H1 (cell line): ENCODE data around the gene MLN.

Experiments
- BCL11A ChIP-seq, 2 experiments: IDR thresholded peaks; one replicate each; pipeline ENCODE4 v1.6.1; 2011; ENCODE audit warnings: low read depth in 2 of 2, low read length in 2 of 2, mild to moderate bottlenecking in 2 of 2
- CEBPB ChIP-seq: IDR thresholded peaks from 2 replicates; pipeline ENCODE4 v1.6.1; 2012; ENCODE audit warnings: low read depth, low read length
- EZH2 ChIP-seq: fragments of 200-600 bp; sonication (generic); IDR thresholded peaks from 2 replicates; pipeline ENCODE4 v1.7.1; 2012; ENCODE audit warnings: low read depth, mild to moderate bottlenecking, moderate library complexity, low read length, inconsistent platforms; ENCODE audit not compliant: severe bottlenecking
- GTF2F1 ChIP-seq: IDR thresholded peaks from 2 replicates; pipeline ENCODE4 v1.6.1; 2012; ENCODE audit warnings: low read depth, low read length, improper control_type of control experiment, borderline replicate concordance
- MAFK ChIP-seq: IDR thresholded peaks from 2 replicates; pipeline ENCODE4 v1.6.1; 2012; ENCODE audit warnings: low read depth, mild to moderate bottlenecking, improper control_type of control experiment, low read length
- PHF8 ChIP-seq: fragments of 200-600 bp; sonication (generic); conservative IDR thresholded peaks from 2 replicates; pipeline ENCODE4 v1.7.1; 2012; ENCODE audit warnings: low read depth, mild to moderate bottlenecking, inconsistent platforms, low read length, moderate library complexity
- POLR2A ChIP-seq, 2 experiments: IDR thresholded peaks; 1 replicate in 1 of 2; 2 replicates in 1 of 2; pipeline ENCODE4 v1.6.1; 2011; ENCODE audit warnings: low read depth in 2 of 2, low read length in 2 of 2, mild to moderate bottlenecking in 2 of 2; ENCODE audit errors: control extremely low read depth in 1 of 2
- POLR2AphosphoS5 ChIP-seq: IDR thresholded peaks from 2 replicates; pipeline ENCODE4 v1.6.1; 2011; ENCODE audit warnings: low read depth, low read length
- RNF2 ChIP-seq: fragments of 200-900, 300-1000 bp; sonication (generic); IDR thresholded peaks from 2 replicates; pipeline ENCODE4 v1.7.1; 2016; ENCODE audit warnings: borderline replicate concordance, low read depth, mild to moderate bottlenecking, antibody characterized with exemption, low read length; ENCODE audit not compliant: poor library complexity, severe bottlenecking; ENCODE audit errors: missing control alignments
- SIN3A ChIP-seq, 2 experiments: IDR thresholded peaks in 1 of 2; conservative IDR thresholded peaks in 1 of 2; 2 replicates each; pipeline ENCODE4 v1.6.1; 2011 to 2012; ENCODE audit warnings: low read length in 2 of 2, improper control_type of control experiment in 1 of 2, low read depth in 1 of 2, mild to moderate bottlenecking in 1 of 2
- TBP ChIP-seq: IDR thresholded peaks from 2 replicates; pipeline ENCODE4 v1.6.1; 2011; ENCODE audit warnings: low read depth, low read length, improper control_type of control experiment
- ZNF274 ChIP-seq: IDR thresholded peaks from 2 replicates; pipeline ENCODE4 v1.7.0; 2012; ENCODE audit warnings: low read length, borderline replicate concordance; ENCODE audit errors: extremely low read depth
- TF ChIP-seq, protein P1 (sequence below), 3 experiments: IDR thresholded peaks; 1 replicate in 2 of 3; 2 replicates in 1 of 3; pipeline versions ENCODE4 v1.5.1 to v1.6.1; 2011; ENCODE audit warnings: low read length in 3 of 3, mild to moderate bottlenecking in 3 of 3, inconsistent platforms in 2 of 3, low read depth in 1 of 3, moderate library complexity in 1 of 3; ENCODE audit not compliant: insufficient read depth in 1 of 3; ENCODE audit errors: control extremely low read depth in 1 of 3
- TF ChIP-seq, protein P2 (sequence below): IDR thresholded peaks from 2 replicates; pipeline ENCODE4 v1.6.1; 2012; ENCODE audit warnings: inconsistent platforms

DNA sequence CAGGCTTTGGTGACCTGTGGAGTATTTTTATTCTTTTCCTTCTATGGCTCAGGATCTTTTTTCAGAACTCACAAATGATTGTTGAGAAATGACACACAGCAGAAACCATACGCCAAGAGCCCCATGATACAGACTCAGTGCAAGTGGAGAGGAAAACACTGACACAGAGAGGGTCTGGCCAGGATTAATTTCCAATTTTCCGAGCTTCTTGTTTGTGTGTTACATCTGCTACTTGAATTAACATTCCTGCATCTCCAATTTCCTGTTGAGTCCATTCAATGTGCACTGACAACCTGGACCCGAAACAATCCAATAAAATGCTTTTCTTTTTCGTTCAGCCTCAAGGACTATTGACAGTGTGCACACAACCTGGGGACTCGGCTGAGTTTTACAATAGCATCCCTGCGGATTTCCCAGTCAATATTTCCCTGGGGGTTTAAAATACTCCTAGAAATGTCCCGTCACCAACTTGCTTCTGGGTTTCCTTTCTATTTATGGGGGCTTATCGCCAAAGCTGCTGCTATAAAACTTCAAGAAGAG, 4.9 kb upstream of the MLN start:
- TF ChIP-seq PHF8 (no peak), GTF2F1 (no peak), BCL11A (IDR thresholded peaks at IDR 0.05; ENCODE audit: low read depth in 2 of 2, low read length in 2 of 2) (no peak), EZH2 (no peak), POLR2AphosphoS5 (no peak), POLR2A (IDR thresholded peaks at IDR 0.05; ENCODE audit: control extremely low read depth in 1 of 2, low read depth in 2 of 2, low read length in 2 of 2) (no peak), CEBPB (no peak), ZNF274 (no peak), RNF2 (no peak), TBP (no peak), MAFK (no peak), SIN3A (conservative IDR thresholded peaks at IDR 0.05 in 1 of 2, IDR thresholded peaks at IDR 0.05 in 1 of 2; ENCODE audit: low read depth in 1 of 2, low read length in 2 of 2) (no peak)
- TF ChIP-seq, protein P1, sequence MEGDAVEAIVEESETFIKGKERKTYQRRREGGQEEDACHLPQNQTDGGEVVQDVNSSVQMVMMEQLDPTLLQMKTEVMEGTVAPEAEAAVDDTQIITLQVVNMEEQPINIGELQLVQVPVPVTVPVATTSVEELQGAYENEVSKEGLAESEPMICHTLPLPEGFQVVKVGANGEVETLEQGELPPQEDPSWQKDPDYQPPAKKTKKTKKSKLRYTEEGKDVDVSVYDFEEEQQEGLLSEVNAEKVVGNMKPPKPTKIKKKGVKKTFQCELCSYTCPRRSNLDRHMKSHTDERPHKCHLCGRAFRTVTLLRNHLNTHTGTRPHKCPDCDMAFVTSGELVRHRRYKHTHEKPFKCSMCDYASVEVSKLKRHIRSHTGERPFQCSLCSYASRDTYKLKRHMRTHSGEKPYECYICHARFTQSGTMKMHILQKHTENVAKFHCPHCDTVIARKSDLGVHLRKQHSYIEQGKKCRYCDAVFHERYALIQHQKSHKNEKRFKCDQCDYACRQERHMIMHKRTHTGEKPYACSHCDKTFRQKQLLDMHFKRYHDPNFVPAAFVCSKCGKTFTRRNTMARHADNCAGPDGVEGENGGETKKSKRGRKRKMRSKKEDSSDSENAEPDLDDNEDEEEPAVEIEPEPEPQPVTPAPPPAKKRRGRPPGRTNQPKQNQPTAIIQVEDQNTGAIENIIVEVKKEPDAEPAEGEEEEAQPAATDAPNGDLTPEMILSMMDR (IDR thresholded peaks at IDR 0.05; ENCODE audit: control extremely low read depth in 1 of 3, insufficient read depth in 1 of 3, low read depth in 1 of 3, low read length in 3 of 3), result no peak
- TF ChIP-seq, protein P2, sequence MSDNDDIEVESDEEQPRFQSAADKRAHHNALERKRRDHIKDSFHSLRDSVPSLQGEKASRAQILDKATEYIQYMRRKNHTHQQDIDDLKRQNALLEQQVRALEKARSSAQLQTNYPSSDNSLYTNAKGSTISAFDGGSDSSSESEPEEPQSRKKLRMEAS, result no peak
